GM10248 (cell line): ENCODE results near the gene TMEM45A.
A peak's percentile ranks its signal among the peaks of the same experiment; 100 is the strongest.

Source experiments
- CTCF ChIA-PET: fragments of 300-600 bp; sonication (Branson Sonifier 250); formaldehyde crosslinking; extraction: SDS; loops from one replicate; lab custom pipeline; 2021; ENCODE audit warnings: antibody characterized with exemption; lab: Yijun Ruan, JAX
- POLR2A ChIA-PET: fragments of 350-650 bp; sonication (Branson Sonifier 250); formaldehyde crosslinking; extraction: SDS; loops from one replicate; lab custom pipeline; 2020; ENCODE audit warnings: antibody characterized with exemption; lab: Yijun Ruan, JAX
- DNase-seq: peaks from one replicate; pipeline ENCODE4 v3.0.0; 2012; ENCODE audit errors: extremely low spot score
- TF ChIP-seq, protein P1 (sequence below): IDR thresholded peaks from 2 replicates; pipeline ENCODE4 v1.5.1; 2012; ENCODE audit warnings: mild to moderate bottlenecking, low read depth; ENCODE audit errors: extremely low read depth, missing control alignments, control extremely low read depth

Gene TMEM45A

DNA sequence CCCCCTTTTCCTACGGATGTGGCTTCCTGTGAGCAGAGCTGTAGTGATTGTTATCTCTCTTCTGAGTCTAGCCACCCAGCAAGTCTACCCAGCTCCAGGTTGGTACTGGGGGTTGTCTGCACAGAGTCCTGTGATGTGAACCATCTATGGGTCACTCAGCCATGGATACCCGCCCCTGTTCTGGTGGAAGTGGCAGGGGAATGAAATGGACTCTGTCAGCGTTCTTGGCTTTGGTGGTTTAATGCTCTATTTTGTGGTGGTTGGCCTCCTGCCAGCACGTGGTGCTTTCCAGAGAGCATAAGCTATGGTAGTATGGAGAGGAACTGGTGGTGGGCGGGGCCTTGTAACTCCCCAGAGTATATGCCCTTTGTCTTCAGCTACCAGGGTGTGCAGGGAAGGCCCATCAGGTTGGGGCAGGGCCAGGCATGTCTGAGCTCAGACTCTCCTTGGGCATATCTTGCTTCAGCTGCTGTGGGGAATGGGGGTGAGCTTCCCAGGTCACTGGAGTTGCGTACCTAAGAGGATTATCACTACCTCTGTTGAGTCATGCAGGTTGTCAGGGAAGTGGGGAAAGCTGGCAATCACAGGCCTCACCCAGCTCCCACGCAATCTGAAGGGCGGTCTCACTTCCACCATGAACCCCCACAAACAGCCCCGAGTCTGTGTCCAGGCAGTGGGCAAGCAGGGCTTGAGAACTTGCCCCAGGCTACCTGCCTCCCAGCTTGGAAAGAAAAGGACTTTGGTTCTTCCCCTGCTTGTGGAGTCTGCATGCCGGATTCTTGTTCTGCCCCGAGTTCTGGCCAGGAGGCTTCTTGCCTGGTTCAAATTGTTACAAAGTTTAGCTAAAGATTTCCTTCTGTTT, 108.0 kb downstream of the TMEM45A start:
- POLR2A ChIA-PET, result no interaction called here

DNA sequence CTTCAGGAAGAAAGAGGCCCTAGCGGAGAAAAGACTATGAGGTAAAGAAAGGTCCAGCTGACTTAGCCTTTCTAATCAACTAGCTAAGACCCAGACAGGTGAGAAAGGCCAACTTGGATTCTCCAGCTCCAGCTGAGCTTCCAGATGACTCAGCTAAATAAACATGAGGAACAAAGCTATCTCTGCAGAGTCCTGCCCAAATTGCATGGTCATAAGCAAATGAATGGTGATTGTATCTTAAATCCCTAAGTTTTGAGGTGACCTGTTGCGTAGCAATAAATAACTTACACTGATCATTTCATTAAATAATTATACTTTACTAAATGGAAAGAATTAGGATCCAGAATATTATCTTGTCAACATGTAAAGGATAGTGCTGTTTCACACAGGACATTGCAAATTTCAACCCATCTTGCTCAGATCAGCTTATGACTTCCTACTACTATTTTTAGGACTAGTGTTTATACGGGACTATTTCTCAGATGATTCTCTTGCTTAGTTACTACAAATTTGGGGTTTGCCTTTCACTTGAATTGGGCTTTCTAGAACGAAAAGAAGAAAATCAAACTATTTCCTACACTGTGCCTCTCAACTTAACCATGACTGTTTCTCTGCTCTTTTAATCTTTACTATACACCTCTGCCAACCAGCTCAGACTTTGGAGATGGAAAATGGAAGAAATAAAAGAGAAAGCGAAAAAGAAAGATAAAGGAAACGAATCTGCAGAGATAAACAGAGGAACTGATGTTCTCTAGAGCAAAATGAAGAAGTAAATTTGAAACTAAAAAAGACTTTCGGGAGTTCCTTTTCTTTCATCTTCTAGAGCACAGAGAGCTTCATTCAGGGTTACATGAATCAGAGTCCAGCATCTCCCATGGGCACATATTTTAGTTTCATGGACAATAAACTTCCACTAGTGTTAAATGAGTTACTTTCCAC, 110.4 kb downstream of the TMEM45A start:
- TF ChIP-seq, protein P1, sequence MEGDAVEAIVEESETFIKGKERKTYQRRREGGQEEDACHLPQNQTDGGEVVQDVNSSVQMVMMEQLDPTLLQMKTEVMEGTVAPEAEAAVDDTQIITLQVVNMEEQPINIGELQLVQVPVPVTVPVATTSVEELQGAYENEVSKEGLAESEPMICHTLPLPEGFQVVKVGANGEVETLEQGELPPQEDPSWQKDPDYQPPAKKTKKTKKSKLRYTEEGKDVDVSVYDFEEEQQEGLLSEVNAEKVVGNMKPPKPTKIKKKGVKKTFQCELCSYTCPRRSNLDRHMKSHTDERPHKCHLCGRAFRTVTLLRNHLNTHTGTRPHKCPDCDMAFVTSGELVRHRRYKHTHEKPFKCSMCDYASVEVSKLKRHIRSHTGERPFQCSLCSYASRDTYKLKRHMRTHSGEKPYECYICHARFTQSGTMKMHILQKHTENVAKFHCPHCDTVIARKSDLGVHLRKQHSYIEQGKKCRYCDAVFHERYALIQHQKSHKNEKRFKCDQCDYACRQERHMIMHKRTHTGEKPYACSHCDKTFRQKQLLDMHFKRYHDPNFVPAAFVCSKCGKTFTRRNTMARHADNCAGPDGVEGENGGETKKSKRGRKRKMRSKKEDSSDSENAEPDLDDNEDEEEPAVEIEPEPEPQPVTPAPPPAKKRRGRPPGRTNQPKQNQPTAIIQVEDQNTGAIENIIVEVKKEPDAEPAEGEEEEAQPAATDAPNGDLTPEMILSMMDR, result no peak
- DNase-seq, result peak; percentile 54
- CTCF ChIA-PET, result interaction anchor here (0.7 to 8.2 kb wide), 12 partner anchors 12 to 286 kb away, joined by 3 to 78 read pairs (median 3); no protein-coding TSS in a partner anchor
- POLR2A ChIA-PET, result interaction anchor here (0.6 kb wide), 1 partner anchor 115 kb away, joined by 4 read pairs; no protein-coding TSS in a partner anchor

More for the DNA sequence above, 108.0 kb downstream of the TMEM45A start:
- DNase-seq, result no peak
- TF ChIP-seq, protein P1, result no peak
- CTCF ChIA-PET, result interaction anchor here (1.0 to 8.2 kb wide), 6 partner anchors 9 to 138 kb away, joined by 3 to 78 read pairs (median 3); partner anchors contain the start of gene ADGRG7

DNA sequence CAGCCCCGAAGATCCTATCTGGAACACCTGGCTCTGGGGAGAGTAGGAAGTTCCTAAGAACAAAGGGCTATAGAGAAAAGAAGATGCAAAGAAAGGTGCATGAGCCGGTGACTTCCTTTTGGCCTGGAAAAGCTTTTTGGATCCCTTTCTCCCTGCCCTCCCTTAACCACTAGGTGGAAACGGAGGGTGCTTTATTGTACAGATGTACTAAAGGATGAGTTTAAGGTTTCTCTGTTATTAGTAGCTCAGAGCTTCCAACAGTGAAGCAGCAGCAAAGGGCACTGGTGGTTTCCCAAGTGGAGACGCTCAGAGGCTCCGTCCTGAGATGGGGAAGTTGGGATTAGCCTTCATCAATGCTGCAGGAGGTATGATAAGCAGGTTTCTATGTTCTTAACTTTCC, 111.0 kb downstream of the TMEM45A start:
- POLR2A ChIA-PET, result interaction anchor here (0.6 kb wide), 1 partner anchor 116 kb away, joined by 4 read pairs; no protein-coding TSS in a partner anchor
- DNase-seq, result peak; percentile 18

DNA sequence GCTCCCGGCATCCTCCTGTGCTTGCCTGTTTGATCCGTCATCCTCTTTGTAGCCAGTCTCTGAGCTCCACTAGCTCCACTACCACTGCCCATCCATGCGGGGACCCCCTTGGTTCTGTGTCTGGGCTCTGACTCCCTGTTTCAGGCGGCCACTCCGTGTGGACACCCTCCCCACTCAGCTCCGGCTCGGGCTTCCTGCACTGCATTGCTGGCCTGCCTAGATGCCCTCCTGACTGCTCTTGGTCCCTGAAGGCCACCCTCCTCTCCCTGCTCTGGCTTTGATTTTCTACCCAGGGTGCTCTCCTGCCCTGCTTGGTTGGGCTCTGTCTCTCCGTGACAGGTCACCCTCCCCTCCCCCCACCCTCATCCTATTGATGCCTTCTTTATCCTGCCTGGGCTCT, 112.9 kb downstream of the TMEM45A start:
- ChIA-PET POLR2A (no interaction called here), CTCF (interaction anchor here (0.8 to 8.2 kb wide), 2 partner anchors 14 to 40 kb away, joined by 3 to 78 read pairs; no protein-coding TSS in a partner anchor)
- no peak for DNase-seq
- TF ChIP-seq, protein P1, result no peak

More for the DNA sequence above, 111.0 kb downstream of the TMEM45A start:
- CTCF ChIA-PET, result interaction anchor here (0.7 to 8.2 kb wide), 8 partner anchors 12 to 286 kb away, joined by 3 to 78 read pairs (median 4); no protein-coding TSS in a partner anchor
- TF ChIP-seq, protein P1, result peak; percentile 36

DNA sequence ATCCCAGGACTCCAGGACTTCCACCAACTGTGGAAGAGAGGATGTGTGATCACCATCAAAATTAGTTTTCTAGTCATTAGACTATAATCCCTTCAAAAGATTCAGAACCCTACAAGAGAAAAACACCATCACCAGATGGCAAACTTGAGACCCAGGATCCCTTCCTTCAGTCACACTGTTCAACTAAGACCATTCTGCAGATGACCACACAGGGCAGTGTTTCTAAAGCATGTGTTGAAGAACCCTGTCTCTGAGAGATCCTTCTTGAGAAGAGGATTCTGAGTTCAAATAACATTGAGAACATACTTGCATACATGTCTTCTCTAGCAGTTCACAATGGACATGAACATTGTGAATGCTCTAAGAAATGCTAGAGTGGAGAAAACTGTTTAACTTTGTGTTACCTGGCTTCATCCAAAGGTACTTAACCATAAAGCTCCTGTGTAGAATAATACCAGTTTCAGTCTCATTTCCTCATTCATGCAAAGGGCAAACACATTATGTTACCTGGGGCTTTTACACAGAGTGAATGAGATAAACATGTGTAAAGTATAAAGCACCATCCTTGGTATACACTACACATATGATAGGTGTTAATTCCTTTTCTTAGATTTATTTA, 114.6 kb downstream of the TMEM45A start:
- TF ChIP-seq, protein P1, result no peak
- peak; percentile 21 for DNase-seq
- ChIA-PET CTCF (no interaction called here), POLR2A (interaction anchor here (0.6 kb wide), 1 partner anchor 760 kb away, joined by 4 read pairs; no protein-coding TSS in a partner anchor)

DNA sequence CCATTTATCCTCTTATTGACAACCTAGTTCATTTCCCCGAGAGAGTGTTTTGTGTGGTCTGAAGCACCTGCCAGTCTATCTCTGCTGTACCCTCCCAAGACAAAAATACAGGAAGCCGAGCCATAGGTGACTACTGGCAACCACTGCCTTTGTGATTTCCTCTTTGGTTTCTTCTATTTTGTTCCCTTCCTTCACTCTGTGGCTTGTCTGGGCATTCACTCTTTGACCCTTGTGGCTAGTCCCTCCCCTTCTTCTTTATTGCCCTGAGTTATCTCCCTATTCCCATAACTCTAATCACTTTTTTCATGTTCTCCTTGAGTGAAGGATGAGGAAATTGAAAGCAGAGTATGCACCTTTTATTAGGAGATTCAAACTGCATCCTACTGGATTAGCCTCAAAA, 116.9 kb downstream of the TMEM45A start, which contains the start of gene ADGRG7:
ADGRG7 (plus strand) TSS at position 297 of the 400 bp plus-strand sequence. CDS start 256 bp downstream, outside the sequence.
- no peak for DNase-seq
- ChIA-PET POLR2A (no interaction called here), CTCF (interaction anchor here (1.0 to 1.5 kb wide), 3 partner anchors 9 to 38 kb away, joined by 3 read pairs; no protein-coding TSS in a partner anchor)
- TF ChIP-seq, protein P1, result no peak
